ENCODE data around the gene KIAA1755. TPM values are rescaled to one million over a fixed set of nuclear protein-coding genes. Genes with fewer than 3 reads are reported as not detected.
A peak's percentile ranks its signal among the peaks of the same experiment; 100 is the strongest.

KIAA1755 gene
- total and polyA plus RNA-seq, 9 of the 15 experiments (the other 6 are each of a cell fraction or from before 2014, with no cell fraction given), result not detected

- H2AFZ ChIP-seq (ENCODE audit: low read depth, low read length), result no peak within 1 kb of the TSS
- no peaks in the 10 kb centered on the region for H3K36me3 ChIP-seq (ENCODE audit: control insufficient read depth, insufficient read depth, low read length)
- no peak within 1 kb of the TSS for H3K9ac ChIP-seq (ENCODE audit: insufficient read depth in 1 of 2, low read depth in 2 of 2, low read length in 2 of 2)
- H3K79me2 ChIP-seq (ENCODE audit: control insufficient read depth, insufficient read depth, low read length), result no peaks in the 10 kb centered on the region
- peak; percentile 44 for ATAC-seq
- POLR2A ChIA-PET, result interaction anchor here (0.6 to 1.0 kb wide), 2 partner anchors 15 to 115 kb away, joined by 5 read pairs; no protein-coding TSS in a partner anchor
- H3K27me3 ChIP-seq (ENCODE audit: control insufficient read depth in 2 of 2, insufficient read depth in 2 of 2, low read length in 2 of 2), result peaks cover 9 to 37% of the 10 kb centered on the region in 2 experiments; a peak in 4 of 5 replicates
- 2% methylated on average over 21 of the region's 21 CpGs for WGBS (ENCODE audit: insufficient coverage, low coverage, missing lambda C conversion rate)
- H3K9me1 ChIP-seq (ENCODE audit: control insufficient read depth, insufficient read depth, low read length), result no peaks in the 10 kb centered on the region
- CTCF ChIA-PET (ENCODE audit: low intra/inter-chr PET ratio), result no interaction called here
- H3K4me2 ChIP-seq (ENCODE audit: insufficient read depth, low read length), result no peak within 1 kb of the TSS
- no TSS peak for BruUV-seq (replicated peaks)
- in situ Hi-C loops (cut with MboI) (no loop called here), intact Hi-C loops (cut with micrococcal nuclease) (no loop called here)
- H3K27ac ChIP-seq (ENCODE audit: extremely low read depth, low read depth, low read length), result no peak within 1 kb of the TSS
- FAIRE-seq, result no peak
- TF ChIP-seq VEZF1 (CRISPR knock-in tag; IDR thresholded peaks at IDR 0.05) (peak; percentile 60; the same call in 1 of the 2 replicates), SREBF2 (CRISPR knock-in tag; IDR thresholded peaks at IDR 0.05) (no peak), HMGN3 (IDR thresholded peaks at IDR 0.05; ENCODE audit: borderline replicate concordance, extremely low read depth, insufficient read length, low read depth, low read length) (no peak), MIER1 (IDR thresholded peaks at IDR 0.05; ENCODE audit: low read depth) (no peak), PKNOX1 (IDR thresholded peaks at IDR 0.05) (0 out of 2 replicates have a peak, but pooled peaks have one; percentile 11), RFX1 (IDR thresholded peaks at IDR 0.05) (0 out of 2 replicates have a peak, but pooled peaks have one; percentile 16), NRF1 (conservative IDR thresholded peaks at IDR 0.05 in 1 of 2, IDR thresholded peaks at IDR 0.05 in 1 of 2) (0 out of 4 replicates have a peak, but pooled peaks have one; percentile 14 to 18), SRF (CRISPR knock-in tag; IDR thresholded peaks at IDR 0.05) (no peak), ESRRA (IDR thresholded peaks at IDR 0.05; ENCODE audit: borderline replicate concordance, low read depth) (peak; percentile 66; the same call in 1 of the 2 replicates)
- peak in 1 of 4 experiments; percentile 12 for DNase-seq (ENCODE audit: extremely low read depth in 1 of 4, low spot score in 3 of 4)
- 0 out of 2 replicates have a peak, but pooled peaks cover 2% of the 10 kb centered on the region for H3K9me3 ChIP-seq (replicated peaks; ENCODE audit: control insufficient read depth, insufficient read depth, low read depth, low read length)
- H3K4me3 ChIP-seq, result no peak within 1 kb of the TSS
- peaks cover 0 to 6% of the 10 kb centered on the region in 2 experiments; a peak in 1 of 5 replicates for H3K4me1 ChIP-seq (replicated peaks in 1 of 2; ENCODE audit: control insufficient read depth in 2 of 2, insufficient read depth in 2 of 2, low read length in 2 of 2)
- H4K20me1 ChIP-seq (replicated peaks; ENCODE audit: control insufficient read depth, insufficient read depth, low read length), result no peaks in the 10 kb centered on the region
These were observed 43.4 kb upstream of the KIAA1755 start, which contains the start of gene BPI for GRCh38 chr20:38303908-38304379. Gene BPI, plus strand, starts transcription at chr20:38304156. Its CDS starts 68 bp downstream, at chr20:38304224.

All from K562 (cell line).